CD1c-positive myeloid dendritic cell (primary cell): ENCODE data around the gene TNFAIP8.

Experiments used
- DNase-seq: peaks from one replicate; pipeline ENCODE4 v3.0.0-alpha.2; 2016; ENCODE audit errors: extremely low spot score

The TNFAIP8 gene

GRCh38 chr5:119328753-119329602 is 26.8 kb upstream of the TNFAIP8 start:
- DNase-seq: no peak

- DNase-seq: no peak
These were observed 26.2 kb upstream of the TNFAIP8 start for GRCh38 chr5:119329666-119330065.

GRCh38 chr5:119330367-119331183 is 25.2 kb upstream of the TNFAIP8 start:
- DNase-seq: no peak

GRCh38 chr5:119331566-119332095 is 24.2 kb upstream of the TNFAIP8 start:
- DNase-seq: no peak

GRCh38 chr5:119332208-119332607 is 23.6 kb upstream of the TNFAIP8 start:
- DNase-seq: no peak

GRCh38 chr5:119332978-119333401 is 22.8 kb upstream of the TNFAIP8 start:
- no peak for DNase-seq

GRCh38 chr5:119333421-119333851 is 22.4 kb upstream of the TNFAIP8 start:
- DNase-seq: no peak

GRCh38 chr5:119335261-119335677 is 20.6 kb upstream of the TNFAIP8 start:
- no peak for DNase-seq

- no peak for DNase-seq
These were observed 19.6 kb upstream of the TNFAIP8 start for GRCh38 chr5:119336262-119336661.

- DNase-seq: no peak
These were observed 18.8 kb upstream of the TNFAIP8 start for GRCh38 chr5:119336845-119337580.

- no peak for DNase-seq
These were observed 17.4 kb upstream of the TNFAIP8 start for GRCh38 chr5:119338326-119338946.

- no peak for DNase-seq
These were observed 16.5 kb upstream of the TNFAIP8 start for GRCh38 chr5:119339344-119339743.

- no peak for DNase-seq
These were observed 15.9 kb upstream of the TNFAIP8 start for GRCh38 chr5:119339965-119340364.

GRCh38 chr5:119340597-119341218 is 15.1 kb upstream of the TNFAIP8 start:
- DNase-seq: peak; percentile 51

- peak; percentile 86 for DNase-seq
These were observed 14.1 kb upstream of the TNFAIP8 start for GRCh38 chr5:119341452-119342349.

GRCh38 chr5:119342406-119342805 is 13.4 kb upstream of the TNFAIP8 start:
- no peak for DNase-seq

GRCh38 chr5:119343052-119343451 is 12.8 kb upstream of the TNFAIP8 start:
- no peak for DNase-seq

GRCh38 chr5:119343766-119344165 is 12.1 kb upstream of the TNFAIP8 start:
- DNase-seq: peak; percentile 90

- no peak for DNase-seq
These were observed 11.6 kb upstream of the TNFAIP8 start for GRCh38 chr5:119344231-119344630.

- DNase-seq: no peak
These were observed 10.0 kb upstream of the TNFAIP8 start for GRCh38 chr5:119345861-119346260.
